Lower leg skin (tissue), 3 donors: Measurements from ENCODE around the gene OMG.

Source experiments
- POLR2A ChIP-seq, 2 donors: fragments of 450-650 bp; IDR thresholded peaks; one replicate each; pipeline ENCODE4 v1.6.1; 2016 to 2017; ENCODE audit warnings: antibody characterized with exemption in 2 of 2, mild to moderate bottlenecking in 1 of 2, moderate library complexity in 1 of 2
- TF ChIP-seq, protein P1 (sequence below), 3 donors: fragments of 450-650 bp; IDR thresholded peaks; one replicate each; pipeline ENCODE4 v1.5.1; 2016; ENCODE audit warnings: antibody characterized with exemption in 3 of 3, mild to moderate bottlenecking in 3 of 3, moderate library complexity in 2 of 3

- TF ChIP-seq, protein P1, sequence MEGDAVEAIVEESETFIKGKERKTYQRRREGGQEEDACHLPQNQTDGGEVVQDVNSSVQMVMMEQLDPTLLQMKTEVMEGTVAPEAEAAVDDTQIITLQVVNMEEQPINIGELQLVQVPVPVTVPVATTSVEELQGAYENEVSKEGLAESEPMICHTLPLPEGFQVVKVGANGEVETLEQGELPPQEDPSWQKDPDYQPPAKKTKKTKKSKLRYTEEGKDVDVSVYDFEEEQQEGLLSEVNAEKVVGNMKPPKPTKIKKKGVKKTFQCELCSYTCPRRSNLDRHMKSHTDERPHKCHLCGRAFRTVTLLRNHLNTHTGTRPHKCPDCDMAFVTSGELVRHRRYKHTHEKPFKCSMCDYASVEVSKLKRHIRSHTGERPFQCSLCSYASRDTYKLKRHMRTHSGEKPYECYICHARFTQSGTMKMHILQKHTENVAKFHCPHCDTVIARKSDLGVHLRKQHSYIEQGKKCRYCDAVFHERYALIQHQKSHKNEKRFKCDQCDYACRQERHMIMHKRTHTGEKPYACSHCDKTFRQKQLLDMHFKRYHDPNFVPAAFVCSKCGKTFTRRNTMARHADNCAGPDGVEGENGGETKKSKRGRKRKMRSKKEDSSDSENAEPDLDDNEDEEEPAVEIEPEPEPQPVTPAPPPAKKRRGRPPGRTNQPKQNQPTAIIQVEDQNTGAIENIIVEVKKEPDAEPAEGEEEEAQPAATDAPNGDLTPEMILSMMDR (IDR thresholded peaks at IDR 0.05) = no peak
- TF ChIP-seq POLR2A (IDR thresholded peaks at IDR 0.05) = no peak
These were observed 14.5 kb upstream of the OMG start for GRCh38 chr17:31311526-31311925.
